Subcutaneous abdominal adipose tissue (tissue), 5 donors: ENCODE results near the gene NOC4L.
"Not testable (repeated sequence)": the region's sequence is repeated elsewhere in the genome, so short reads cannot be mapped to it uniquely, and the experiment has no call there.

Experiments used
- H3K27ac ChIP-seq: one replicate; pipeline ENCODE4 v1.7.0; 2013; ENCODE audit warnings: low read depth, mild to moderate bottlenecking, inconsistent platforms, low read length, moderate library complexity
- H3K27me3 ChIP-seq, 5 donors: one replicate each; pipeline ENCODE4 v1.7.0; 2013; ENCODE audit warnings: low read length in 5 of 5, inconsistent platforms in 1 of 5; ENCODE audit not compliant: control insufficient read depth in 5 of 5, insufficient read depth in 4 of 5
- H3K36me3 ChIP-seq, 5 donors: one replicate each; pipeline ENCODE4 v1.7.0; 2013; ENCODE audit warnings: low read length in 5 of 5; ENCODE audit not compliant: control insufficient read depth in 5 of 5, insufficient read depth in 5 of 5
- H3K4me1 ChIP-seq, 5 donors: one replicate each; pipeline ENCODE4 v1.7.0; 2013; ENCODE audit warnings: low read length in 5 of 5, mild to moderate bottlenecking in 3 of 5, moderate library complexity in 1 of 5; ENCODE audit not compliant: control insufficient read depth in 5 of 5, insufficient read depth in 5 of 5
- H3K4me3 ChIP-seq, 5 donors: one replicate each; pipeline ENCODE4 v1.7.0; 2013; ENCODE audit warnings: low read length in 5 of 5, low read depth in 1 of 5
- H3K9ac ChIP-seq, 5 donors: one replicate each; pipeline ENCODE4 v1.7.0; 2013; ENCODE audit warnings: low read length in 5 of 5, mild to moderate bottlenecking in 4 of 5, moderate library complexity in 3 of 5
- H3K9me3 ChIP-seq, 5 donors: one replicate each; pipeline ENCODE4 v1.7.0; 2013; ENCODE audit warnings: low read length in 5 of 5; ENCODE audit not compliant: control insufficient read depth in 5 of 5
- donor health status: healthy.
- donor health status: healthy.
- donor health status: healthy.
- donor health status: healthy.
- donor health status: healthy.

NOC4L gene

DNA sequence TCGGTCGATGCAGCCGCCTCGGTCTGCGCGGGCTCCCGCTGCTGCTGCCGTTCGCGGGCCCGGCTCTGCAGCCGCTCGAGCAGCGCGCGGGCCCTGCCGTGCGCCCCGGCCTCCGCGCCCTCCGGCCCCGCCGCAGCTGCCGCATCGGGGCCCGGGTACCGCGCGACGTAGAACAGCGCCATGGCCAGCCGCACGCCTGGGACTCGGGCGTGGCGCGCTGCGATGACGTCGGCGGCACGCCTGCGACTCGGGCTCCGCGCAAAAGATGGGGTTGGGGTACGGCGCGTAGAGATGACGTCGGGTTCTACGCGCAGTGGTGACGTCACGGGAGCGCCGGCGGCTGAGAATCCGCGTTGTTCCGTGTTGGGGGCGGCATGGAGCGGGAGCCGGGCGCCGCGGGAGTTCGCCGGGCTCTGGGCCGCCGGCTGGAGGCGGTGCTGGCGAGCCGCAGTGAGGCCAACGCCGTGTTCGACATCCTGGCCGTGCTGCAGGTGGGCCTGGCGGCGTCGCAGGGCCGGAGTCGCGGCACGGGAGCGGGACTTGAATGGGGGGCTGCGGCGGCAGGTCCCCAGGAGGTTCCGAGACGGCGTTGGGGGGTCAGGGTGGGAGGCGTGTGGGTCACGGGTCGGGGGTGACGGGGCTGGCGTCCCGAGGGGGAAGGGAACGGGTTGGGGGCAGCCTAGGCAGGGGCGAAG lies at the start of gene NOC4L, which contains the start of gene DDX51:
Gene NOC4L (plus strand): TSS at position 343 of the 695 bp plus-strand sequence. CDS start 32 bp downstream, at position 375.
Gene DDX51 (minus strand): TSS at position 205 of the 695 bp plus-strand sequence. CDS start 23 bp downstream, at position 182.
- peak within 1 kb of the TSS in 4 of 5 donors; percentile 73 to 93 (median 84) for H3K9ac ChIP-seq
- H3K27ac ChIP-seq, result peak within 1 kb of the TSS; percentile 60
- no peaks in the 10 kb centered on the region for H3K27me3 ChIP-seq
- peak within 1 kb of the TSS; percentile 64 to 86 (median 72) for H3K4me3 ChIP-seq
- H3K36me3 ChIP-seq, result peaks cover 0 to 55% (median 40%) of the 10 kb centered on the region in 5 donors
- H3K4me1 ChIP-seq, result peaks cover 10 to 30% (median 25%) of the 10 kb centered on the region in 5 donors
- H3K9me3 ChIP-seq, result no peaks in the 10 kb centered on the region

DNA sequence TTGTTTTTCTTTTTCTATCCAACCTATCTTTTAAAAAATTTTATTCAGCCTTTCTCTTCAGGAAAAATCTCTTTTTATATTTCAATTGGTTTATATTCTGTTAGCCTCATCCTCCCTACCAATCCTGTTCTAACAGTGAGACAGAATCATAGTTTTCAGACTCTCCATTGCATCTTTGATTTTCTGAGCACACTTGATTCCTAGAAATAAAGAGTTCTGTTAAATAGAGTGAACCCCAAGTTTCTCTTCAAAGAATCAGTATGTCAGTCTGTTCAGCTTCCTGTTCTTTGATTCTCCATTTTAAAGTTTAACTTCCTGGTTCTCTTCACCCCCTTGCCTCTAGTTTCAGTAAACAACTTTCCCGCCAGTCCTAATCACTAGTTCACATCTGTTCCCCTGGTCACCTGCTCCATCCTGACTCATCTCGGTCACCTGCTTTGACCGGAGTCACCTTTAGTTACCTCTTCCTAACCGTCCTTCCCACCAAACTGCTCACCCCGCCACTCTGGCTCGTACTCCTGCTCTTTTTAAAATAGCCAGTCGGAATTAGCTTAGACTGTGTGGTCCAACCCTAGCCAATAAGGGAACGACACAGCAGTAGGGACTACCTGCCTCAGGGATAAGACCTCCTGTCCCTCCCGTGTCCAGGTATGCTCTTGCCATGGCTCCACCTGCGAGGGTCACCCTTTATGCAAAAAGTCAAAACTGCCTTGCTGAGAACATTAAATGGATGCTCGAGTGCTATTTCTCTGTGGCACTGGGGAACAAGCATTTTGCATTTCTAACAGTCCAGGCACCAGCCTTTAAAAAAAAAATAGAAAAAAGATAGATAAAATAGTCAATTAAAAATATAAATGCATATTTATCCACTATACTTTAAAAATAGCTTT lies 48.5 kb upstream of the NOC4L start:
- Histone ChIP-seq H3K4me3 (no peak overlapping the region), H3K4me1 (no peaks in the 10 kb centered on the region), H3K9ac (no peak overlapping the region), H3K36me3 (peaks cover 3 to 30% (median 15%) of the 10 kb centered on the region in 5 donors), H3K27me3 (no peaks in the 10 kb centered on the region), H3K9me3 (no peaks in the 10 kb centered on the region), H3K27ac (no peak overlapping the region)

DNA sequence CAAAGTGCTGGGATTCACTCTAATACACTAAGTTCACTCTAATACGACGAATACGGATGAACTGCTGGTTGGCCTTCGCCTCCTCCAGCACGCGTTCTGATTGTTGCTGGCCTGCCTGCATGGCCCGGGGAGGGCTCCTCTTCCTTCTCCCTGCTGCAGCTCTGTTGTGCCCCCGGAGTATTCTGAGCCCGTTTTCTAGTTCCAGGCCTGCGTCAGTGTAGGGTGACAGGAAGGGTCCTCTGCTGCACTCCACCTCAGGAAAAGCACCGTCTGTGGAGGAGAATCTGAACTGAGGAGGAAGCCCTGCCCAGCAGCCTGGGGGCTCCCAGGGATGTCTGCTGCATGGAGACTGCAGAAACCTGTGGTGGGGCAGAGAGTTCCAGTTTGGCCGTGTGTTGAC lies 44.5 kb upstream of the NOC4L start:
- H3K27ac ChIP-seq, result no peak overlapping the region

DNA sequence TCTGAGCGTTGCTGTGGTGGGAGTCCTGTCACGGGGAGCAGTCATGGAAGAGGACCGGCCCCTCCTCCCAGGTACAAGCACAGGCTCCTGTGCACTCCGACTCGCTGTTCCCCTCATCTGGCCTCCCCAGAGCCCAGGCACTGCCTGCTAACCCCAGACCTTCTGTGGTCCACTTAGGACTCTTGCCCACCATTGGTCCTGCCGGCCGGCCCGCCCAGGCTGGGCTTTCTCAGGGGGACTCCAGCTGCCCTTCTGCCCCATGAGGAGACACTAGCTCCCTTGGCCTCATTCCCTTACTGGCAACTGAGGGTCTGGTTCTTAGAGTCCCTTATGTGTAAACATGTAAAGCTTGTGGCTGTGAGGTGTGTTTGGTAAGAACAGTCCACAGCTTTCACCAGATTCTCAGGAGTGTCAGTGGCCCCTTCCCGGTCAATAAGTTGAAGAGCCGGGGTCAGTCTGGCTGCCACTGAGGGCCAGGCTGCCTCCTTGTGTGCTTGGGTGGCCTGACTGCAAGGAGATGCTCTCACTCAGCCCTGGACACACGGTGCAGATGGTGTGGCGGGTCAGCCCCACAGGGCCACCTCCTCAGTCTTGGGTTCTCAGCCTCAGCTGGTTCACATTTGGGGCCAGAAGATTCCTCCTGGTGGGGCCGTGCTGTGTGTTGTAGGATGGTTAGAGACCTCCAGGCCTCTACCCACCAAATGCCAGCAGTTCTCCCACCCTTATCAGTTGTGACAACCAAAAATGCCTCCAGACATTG lies 43.8 kb upstream of the NOC4L start:
- Histone ChIP-seq H3K4me1 (no peaks in the 10 kb centered on the region), H3K4me3 (no peak overlapping the region), H3K36me3 (peaks cover 3 to 33% (median 18%) of the 10 kb centered on the region in 5 donors), H3K27ac (no peak overlapping the region), H3K27me3 (no peaks in the 10 kb centered on the region), H3K9me3 (no peaks in the 10 kb centered on the region), H3K9ac (no peak overlapping the region)

More for the DNA sequence above, 44.5 kb upstream of the NOC4L start:
- H3K36me3 ChIP-seq, result peaks cover 3 to 27% (median 13%) of the 10 kb centered on the region in 5 donors
- no peaks in the 10 kb centered on the region for H3K27me3 ChIP-seq
- no peak overlapping the region for H3K9ac ChIP-seq
- no peaks in the 10 kb centered on the region for H3K4me1 ChIP-seq
- no peaks in the 10 kb centered on the region for H3K9me3 ChIP-seq
- H3K4me3 ChIP-seq, result no peak overlapping the region

DNA sequence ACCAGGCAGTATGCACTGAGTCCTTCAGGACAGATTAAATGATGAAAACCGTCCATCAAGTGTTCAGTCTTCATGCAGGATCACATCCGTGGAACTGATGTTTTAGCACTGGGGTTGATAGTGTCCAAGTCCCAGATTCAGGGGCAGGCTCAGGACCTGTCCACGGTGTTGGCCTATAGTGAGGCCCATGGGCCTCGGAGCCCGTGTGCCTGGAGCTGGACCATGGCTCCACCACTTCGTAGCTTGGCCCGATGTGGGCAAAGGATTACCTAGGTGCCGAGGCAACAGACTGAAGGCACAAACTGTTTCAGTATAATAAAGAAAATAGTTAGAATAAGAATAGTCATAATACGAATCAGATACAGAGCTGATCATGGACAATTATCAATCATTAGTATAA lies 42.0 kb upstream of the NOC4L start:
- Histone ChIP-seq H3K4me1 (no peaks in the 10 kb centered on the region), H3K9me3 (no peaks in the 10 kb centered on the region), H3K9ac (no peak overlapping the region), H3K36me3 (peaks cover 0 to 27% (median 19%) of the 10 kb centered on the region in 5 donors), H3K4me3 (no peak overlapping the region), H3K27me3 (no peaks in the 10 kb centered on the region), H3K27ac (no peak overlapping the region)

DNA sequence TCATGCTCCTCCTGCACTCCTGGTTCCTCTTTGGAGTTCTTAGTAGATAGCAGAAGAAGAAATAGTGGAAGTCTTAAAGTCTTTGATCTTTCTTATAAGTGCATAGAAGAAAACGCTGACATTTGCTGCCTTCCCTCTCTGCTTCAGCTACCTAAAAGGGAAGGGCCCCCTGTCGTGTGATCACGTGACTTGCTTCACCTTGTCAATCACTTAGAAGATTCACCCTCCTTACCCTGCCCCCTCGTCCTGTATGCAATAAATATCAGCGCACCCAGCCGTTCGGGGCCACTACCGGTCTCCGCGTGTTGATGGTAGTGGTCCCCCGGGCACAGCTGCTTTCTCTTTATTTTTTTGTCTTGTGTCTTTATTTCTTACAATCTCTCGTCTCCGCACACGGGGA lies 41.2 kb upstream of the NOC4L start:
- H3K36me3 ChIP-seq, result peaks cover 0 to 28% (median 20%) of the 10 kb centered on the region in 5 donors
- not testable (repeated sequence) for H3K9me3 ChIP-seq, H3K27ac ChIP-seq, H3K4me1 ChIP-seq, H3K27me3 ChIP-seq, H3K9ac ChIP-seq, H3K4me3 ChIP-seq

DNA sequence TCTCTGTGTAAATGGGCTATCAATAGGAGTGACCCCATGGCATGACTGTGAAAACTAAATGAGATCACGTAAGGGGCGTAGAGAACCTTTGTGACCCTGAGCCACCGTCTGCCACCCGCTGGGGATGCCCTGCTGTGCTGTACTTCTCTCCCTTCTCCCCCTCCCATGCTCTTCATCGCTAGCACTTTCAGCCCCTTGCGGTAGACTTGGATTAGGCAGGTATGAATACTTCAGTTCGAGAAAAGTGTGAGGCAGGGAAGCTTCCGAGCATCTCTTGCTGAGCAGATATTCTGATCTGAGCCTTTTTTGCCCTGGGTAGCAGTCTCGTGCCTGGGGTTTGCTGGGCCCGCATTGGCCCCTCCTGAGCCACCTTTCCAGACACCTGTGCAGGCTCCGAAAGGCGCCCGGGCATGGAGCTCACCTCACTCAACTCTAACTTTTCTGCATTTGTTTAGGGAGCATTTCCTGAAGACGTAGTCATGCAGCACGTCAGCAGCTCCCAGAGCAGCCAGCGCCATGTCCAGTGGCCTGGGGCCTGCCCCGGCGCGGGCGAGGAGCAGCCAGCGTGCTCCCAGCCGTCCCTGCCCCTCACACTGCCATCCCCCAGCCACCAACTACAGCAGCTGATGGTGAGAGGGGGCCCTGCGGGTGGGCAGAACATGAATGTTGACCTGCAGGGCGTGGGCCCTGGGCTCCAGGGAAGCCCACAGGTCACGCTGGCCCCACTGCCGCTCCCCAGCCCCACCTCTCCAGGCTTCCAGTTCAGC lies 40.5 kb upstream of the NOC4L start:
- H3K9ac ChIP-seq, result no peak overlapping the region
- H3K9me3 ChIP-seq, result no peaks in the 10 kb centered on the region
- H3K4me3 ChIP-seq, result no peak overlapping the region
- H3K27me3 ChIP-seq, result no peaks in the 10 kb centered on the region
- H3K4me1 ChIP-seq, result no peaks in the 10 kb centered on the region
- peaks cover 0 to 35% (median 26%) of the 10 kb centered on the region in 5 donors for H3K36me3 ChIP-seq
- H3K27ac ChIP-seq, result no peak overlapping the region

DNA sequence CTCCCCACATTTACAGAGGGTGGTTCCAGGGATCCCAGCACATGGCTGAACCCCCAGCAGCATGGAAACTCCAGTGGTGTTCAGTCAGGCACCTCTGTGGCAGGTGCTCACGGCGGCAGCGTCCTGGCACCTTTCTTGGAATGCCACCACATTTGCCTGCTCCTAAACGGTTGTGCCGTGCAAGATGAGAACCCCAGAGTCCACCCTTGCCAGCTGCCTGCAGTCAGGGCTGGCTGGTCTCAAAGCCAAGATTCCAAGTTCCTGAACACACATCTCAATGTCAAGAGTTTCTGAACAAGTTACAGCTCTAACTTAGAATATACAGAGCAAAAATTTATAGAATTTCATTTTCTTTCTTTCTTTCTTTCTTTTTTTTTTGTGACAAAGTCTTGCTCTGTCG lies 38.8 kb upstream of the NOC4L start:
- no peak overlapping the region for H3K4me3 ChIP-seq
- no peaks in the 10 kb centered on the region for H3K4me1 ChIP-seq
- no peak overlapping the region for H3K27ac ChIP-seq
- no peaks in the 10 kb centered on the region for H3K27me3 ChIP-seq
- no peak overlapping the region for H3K9ac ChIP-seq
- H3K36me3 ChIP-seq, result peaks cover 0 to 36% (median 27%) of the 10 kb centered on the region in 5 donors
- no peaks in the 10 kb centered on the region for H3K9me3 ChIP-seq

DNA sequence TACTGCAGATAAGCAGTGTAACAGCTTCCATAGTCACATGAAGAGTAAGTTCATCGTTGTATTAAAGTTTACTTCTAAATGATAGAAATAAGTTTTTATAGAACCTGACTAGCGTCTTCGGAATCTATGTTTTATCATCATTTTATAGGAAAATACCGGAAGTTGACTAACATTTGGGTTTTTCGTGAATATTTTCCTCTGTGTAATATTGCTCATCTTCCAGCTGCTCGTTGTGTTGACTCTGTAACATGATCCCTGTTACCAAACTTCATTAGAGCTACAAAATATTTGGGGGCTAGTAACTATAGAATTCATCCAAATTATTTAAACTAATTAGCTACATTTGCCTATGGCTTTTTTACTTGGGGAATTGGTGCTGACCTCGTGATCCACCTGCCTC lies 37.3 kb upstream of the NOC4L start:
- no peaks in the 10 kb centered on the region for H3K4me1 ChIP-seq
- no peaks in the 10 kb centered on the region for H3K9me3 ChIP-seq
- H3K9ac ChIP-seq, result no peak overlapping the region
- H3K27ac ChIP-seq, result no peak overlapping the region
- no peaks in the 10 kb centered on the region for H3K27me3 ChIP-seq
- H3K36me3 ChIP-seq, result peaks cover 0 to 43% (median 33%) of the 10 kb centered on the region in 5 donors
- H3K4me3 ChIP-seq, result no peak overlapping the region
